HepG2 (cell line): ENCODE measurements around the gene SUSD6. TPM values are rescaled to one million over a fixed set of nuclear protein-coding genes. Genes with fewer than 3 reads are reported as not detected.

Experiments
- ATF7 ChIP-seq, 2 experiments: fragments of 450-650 bp in 1 of 2; sonication (generic) in 1 of 2; formaldehyde crosslinking in 1 of 2; IDR thresholded peaks; 2 replicates each; pipeline versions ENCODE4 v1.4.0 to v1.6.1; 2016 to 2020; ENCODE audit warnings: antibody characterized with exemption in 1 of 2, mild to moderate bottlenecking in 1 of 2, missing genetic modification reagents in 1 of 2
- DNMT1 ChIP-seq: sonication (generic); formaldehyde crosslinking; IDR thresholded peaks from 2 replicates; pipeline ENCODE4 v1.5.1; 2020; ENCODE audit warnings: mild to moderate bottlenecking, missing genetic modification reagents
- MLXIP ChIP-seq: sonication (generic); formaldehyde crosslinking; IDR thresholded peaks from 2 replicates; pipeline ENCODE4 v1.9.0; 2021; ENCODE audit warnings: missing genetic modification reagents, borderline replicate concordance
- PHF5A ChIP-seq: IDR thresholded peaks from one replicate; pipeline ENCODE4 v1.6.1; 2018; ENCODE audit warnings: low read depth, missing genetic modification reagents; ENCODE audit not compliant: unreplicated experiment
- POLR2AphosphoS5 ChIP-seq: IDR thresholded peaks from 2 replicates; pipeline ENCODE4 v1.6.1; 2012; ENCODE audit warnings: low read depth, low read length
- SP1 ChIP-seq, 2 experiments: fragments of 450-650 bp in 1 of 2; sonication (generic) in 1 of 2; formaldehyde crosslinking in 1 of 2; IDR thresholded peaks; 2 replicates each; pipeline versions ENCODE4 v1.4.0 to v1.6.1; 2016 to 2020; ENCODE audit warnings: missing genetic modification reagents in 1 of 2
- ZBTB1 ChIP-seq: sonication (generic); formaldehyde crosslinking; IDR thresholded peaks from 2 replicates; pipeline ENCODE4 v1.4.0; 2020; ENCODE audit warnings: missing genetic modification reagents, borderline replicate concordance
- ZBTB34 ChIP-seq: sonication (generic); formaldehyde crosslinking; IDR thresholded peaks from 2 replicates; pipeline ENCODE4 v1.8.0; 2022; ENCODE audit warnings: mild to moderate bottlenecking, missing genetic modification reagents
- ZMYM4 ChIP-seq: sonication (generic); formaldehyde crosslinking; IDR thresholded peaks from 2 replicates; pipeline ENCODE4 v1.8.1; 2023; ENCODE audit warnings: mild to moderate bottlenecking, missing genetic modification reagents
- ZNF160 ChIP-seq: sonication (generic); formaldehyde crosslinking; IDR thresholded peaks from 2 replicates; pipeline ENCODE4 v1.8.0; 2022; ENCODE audit warnings: mild to moderate bottlenecking, inconsistent platforms, missing genetic modification reagents
- ZNF280B ChIP-seq: sonication (generic); formaldehyde crosslinking; IDR thresholded peaks from 2 replicates; pipeline ENCODE4 v1.5.0; 2020; ENCODE audit warnings: missing genetic modification reagents, mild to moderate bottlenecking, borderline replicate concordance
- ZNF292 ChIP-seq: sonication (generic); formaldehyde crosslinking; IDR thresholded peaks from 2 replicates; pipeline ENCODE4 v1.8.1; 2022; ENCODE audit warnings: mild to moderate bottlenecking, low read depth, missing genetic modification reagents, borderline replicate concordance
- ZNF30 ChIP-seq: sonication (generic); formaldehyde crosslinking; IDR thresholded peaks from 2 replicates; pipeline ENCODE4 v1.5.0; 2020; ENCODE audit warnings: mild to moderate bottlenecking, missing genetic modification reagents
- ZNF550 ChIP-seq: sonication (generic); formaldehyde crosslinking; IDR thresholded peaks from 2 replicates; pipeline ENCODE4 v1.4.0; 2020; ENCODE audit warnings: mild to moderate bottlenecking, missing genetic modification reagents, borderline replicate concordance
- ZNF644 ChIP-seq: IDR thresholded peaks from 2 replicates; pipeline ENCODE4 v1.6.1; 2016; ENCODE audit warnings: low read depth
- ZNF75D ChIP-seq: sonication (generic); formaldehyde crosslinking; IDR thresholded peaks from 2 replicates; pipeline ENCODE4 v1.8.1; 2023; ENCODE audit warnings: missing genetic modification reagents, mild to moderate bottlenecking, borderline replicate concordance
- polyA plus RNA-seq, 8 experiments: library from polyadenylated mRNA; depleted of rRNA in 3 of 8; stranded (reverse) in 7 of 8; unstranded in 1 of 8; fragments of >200 nt; fragmentation: Illumina TruSeq in 4 of 8; extraction: Trizol in 4 of 8; gene quantifications; 2 replicates each; pipeline versions ENCODE4 v1.2.1 to v1.2.3, GENCODE V29; 2011 to 2016; ENCODE audit warnings: low read depth in 4 of 8, missing spikeins in 1 of 8, mixed read lengths in 1 of 8; ENCODE audit not compliant: insufficient read depth in 1 of 8
- total RNA-seq, 5 experiments: library from RNA; depleted of rRNA; stranded (reverse); fragments of >200 nt; fragmentation: Illumina TruSeq; extraction: Trizol; gene quantifications; 2 replicates each; pipeline ENCODE4 v1.2.3, GENCODE V29; 2016; ENCODE audit warnings: low read depth in 1 of 5
- TF ChIP-seq, protein P1 (sequence below): sonication (generic); formaldehyde crosslinking; IDR thresholded peaks from 2 replicates; pipeline ENCODE4 v1.5.0; 2020; ENCODE audit warnings: mild to moderate bottlenecking, missing genetic modification reagents
- TF ChIP-seq, protein P2 (sequence below): sonication (generic); formaldehyde crosslinking; IDR thresholded peaks from 2 replicates; pipeline ENCODE4 v1.4.0; 2020; ENCODE audit warnings: missing genetic modification reagents, borderline replicate concordance

Gene SUSD6
- total and polyA plus RNA-seq, 2 of the 13 experiments (the other 11 are each of a cell fraction or from before 2014, with no cell fraction given), result 7.2 to 7.4 TPM

DNA sequence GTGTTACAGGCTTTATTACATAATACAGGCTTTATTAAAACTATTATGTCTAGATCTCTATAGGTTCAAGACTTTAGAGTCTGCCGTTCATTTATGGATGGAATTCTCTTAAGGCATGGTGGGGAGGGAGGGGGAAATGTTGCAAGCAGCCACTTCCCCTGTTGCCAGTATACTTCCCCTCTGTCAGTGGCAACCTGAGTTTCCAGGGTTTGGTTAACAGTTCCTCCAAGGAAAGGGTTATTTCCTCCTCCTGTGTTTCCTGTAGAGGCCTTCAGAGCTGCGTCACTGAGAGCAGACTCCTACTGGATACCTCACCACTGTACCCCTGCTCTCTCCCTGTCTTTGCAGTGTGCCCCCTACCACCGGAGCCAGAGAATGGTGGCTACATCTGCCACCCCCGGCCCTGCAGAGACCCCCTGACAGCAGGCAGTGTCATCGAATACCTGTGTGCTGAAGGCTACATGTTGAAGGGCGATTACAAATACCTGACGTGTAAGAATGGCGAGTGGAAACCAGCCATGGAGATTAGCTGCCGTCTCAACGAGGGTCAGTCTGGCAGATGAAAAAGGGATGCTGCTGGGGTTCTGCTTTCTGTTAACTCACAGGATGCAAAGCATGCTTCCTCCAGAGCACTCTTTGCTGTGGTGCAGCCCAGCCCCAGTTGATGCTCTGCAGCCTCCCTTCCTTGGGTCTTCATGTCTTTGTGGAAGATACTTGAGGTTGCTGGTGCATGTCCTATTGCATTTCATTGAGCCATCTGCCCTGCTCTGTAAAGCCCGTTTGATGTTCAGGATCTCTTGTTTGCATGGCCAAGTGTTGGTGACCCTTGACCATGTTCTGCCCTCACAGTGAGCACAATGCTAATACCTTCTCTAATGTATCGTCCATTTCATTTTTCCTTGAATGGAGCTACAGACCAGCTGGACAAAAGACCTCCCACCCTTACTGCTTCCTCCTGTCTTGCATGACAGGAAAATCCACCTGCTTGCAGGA lies 91.9 kb downstream of the SUSD6 start (continued):
- no peak for TF ChIP-seq ZBTB1
- TF ChIP-seq ZNF280B (CRISPR knock-in tag), result no peak
- TF ChIP-seq POLR2AphosphoS5, result no peak
- TF ChIP-seq ATF7 (IDR thresholded peaks at IDR 0.05), result no peak
- TF ChIP-seq ATF7 (CRISPR knock-in tag; IDR thresholded peaks at IDR 0.05), result no peak
- no peak for TF ChIP-seq ZNF550
- TF ChIP-seq, protein P1, sequence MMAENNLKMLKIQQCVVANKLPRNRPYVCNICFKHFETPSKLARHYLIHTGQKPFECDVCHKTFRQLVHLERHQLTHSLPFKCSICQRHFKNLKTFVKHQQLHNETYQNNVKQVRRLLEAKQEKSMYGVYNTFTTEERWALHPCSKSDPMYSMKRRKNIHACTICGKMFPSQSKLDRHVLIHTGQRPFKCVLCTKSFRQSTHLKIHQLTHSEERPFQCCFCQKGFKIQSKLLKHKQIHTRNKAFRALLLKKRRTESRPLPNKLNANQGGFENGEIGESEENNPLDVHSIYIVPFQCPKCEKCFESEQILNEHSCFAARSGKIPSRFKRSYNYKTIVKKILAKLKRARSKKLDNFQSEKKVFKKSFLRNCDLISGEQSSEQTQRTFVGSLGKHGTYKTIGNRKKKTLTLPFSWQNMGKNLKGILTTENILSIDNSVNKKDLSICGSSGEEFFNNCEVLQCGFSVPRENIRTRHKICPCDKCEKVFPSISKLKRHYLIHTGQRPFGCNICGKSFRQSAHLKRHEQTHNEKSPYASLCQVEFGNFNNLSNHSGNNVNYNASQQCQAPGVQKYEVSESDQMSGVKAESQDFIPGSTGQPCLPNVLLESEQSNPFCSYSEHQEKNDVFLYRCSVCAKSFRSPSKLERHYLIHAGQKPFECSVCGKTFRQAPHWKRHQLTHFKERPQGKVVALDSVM (CRISPR knock-in tag), result no peak
- TF ChIP-seq MLXIP (CRISPR knock-in tag), result no peak
- no peak for TF ChIP-seq ZNF160 (CRISPR knock-in tag)
- peak; percentile 50; the same call in 1 of the 2 replicates for TF ChIP-seq ZMYM4
- TF ChIP-seq ZBTB34 (CRISPR knock-in tag), result 0 out of 2 replicates have a peak, but pooled peaks have one; percentile 23
- TF ChIP-seq ZNF75D (CRISPR knock-in tag), result no peak
- TF ChIP-seq PHF5A, result no peak
- TF ChIP-seq DNMT1 (CRISPR knock-in tag), result no peak
- TF ChIP-seq, protein P2, sequence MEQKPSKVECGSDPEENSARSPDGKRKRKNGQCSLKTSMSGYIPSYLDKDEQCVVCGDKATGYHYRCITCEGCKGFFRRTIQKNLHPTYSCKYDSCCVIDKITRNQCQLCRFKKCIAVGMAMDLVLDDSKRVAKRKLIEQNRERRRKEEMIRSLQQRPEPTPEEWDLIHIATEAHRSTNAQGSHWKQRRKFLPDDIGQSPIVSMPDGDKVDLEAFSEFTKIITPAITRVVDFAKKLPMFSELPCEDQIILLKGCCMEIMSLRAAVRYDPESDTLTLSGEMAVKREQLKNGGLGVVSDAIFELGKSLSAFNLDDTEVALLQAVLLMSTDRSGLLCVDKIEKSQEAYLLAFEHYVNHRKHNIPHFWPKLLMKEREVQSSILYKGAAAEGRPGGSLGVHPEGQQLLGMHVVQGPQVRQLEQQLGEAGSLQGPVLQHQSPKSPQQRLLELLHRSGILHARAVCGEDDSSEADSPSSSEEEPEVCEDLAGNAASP (CRISPR knock-in tag), result no peak
- peak; percentile 52; the same call in 1 of the 2 replicates for TF ChIP-seq ZNF292 (CRISPR knock-in tag)
- no peak for TF ChIP-seq ZNF30
- TF ChIP-seq SP1 (IDR thresholded peaks at IDR 0.05), result no peak
- no peak for TF ChIP-seq SP1 (CRISPR knock-in tag; IDR thresholded peaks at IDR 0.05)
- 0 out of 2 replicates have a peak, but pooled peaks have one; percentile 27 for TF ChIP-seq ZNF644 (CRISPR knock-in tag)
